IMR-90 (cell line): ENCODE measurements around the gene NFE2L2. TPM values are rescaled to one million over a fixed set of nuclear protein-coding genes. Genes with fewer than 3 reads are reported as not detected.

Experiments used
- ATAC-seq: fragments of 200-7000 bp; cut with Tn5 transposase; 2 replicates; pipeline ENCODE4 v1.9.1; 2020; ENCODE audit warnings: low read depth, mild to moderate bottlenecking, moderate library complexity
- BruUV-seq: library from RNA; stranded (reverse); fragments of 400-500 nt; replicated peaks from 2 replicates; lab custom pipeline; 2021; lab: Mats Ljungman, UMichigan
- CTCF ChIA-PET: fragments of 300-600 bp; formaldehyde crosslinking; extraction: SDS; loops from one replicate; lab custom pipeline; 2021; ENCODE audit warnings: antibody characterized with exemption; lab: Yijun Ruan, JAX
- POLR2A ChIA-PET: fragments of 300-600 bp; sonication (Branson Sonifier 250); formaldehyde crosslinking; loops from one replicate; lab custom pipeline; 2022; ENCODE audit warnings: antibody characterized with exemption; ENCODE audit not compliant: unreplicated experiment; lab: Charles Lee
- DNase-seq: peaks from one replicate; pipeline ENCODE4 v3.0.0; 2013
- H2AFZ ChIP-seq: replicated peaks from 2 replicates; pipeline ENCODE3; 2013; ENCODE audit warnings: low read length, mild to moderate bottlenecking; ENCODE audit not compliant: poor library complexity
- H2AK5ac ChIP-seq: 2 replicates; pipeline ENCODE4 v1.6.1; 2013; ENCODE audit warnings: low read depth, low read length, inconsistent platforms
- H2AK9ac ChIP-seq: replicated peaks from 2 replicates; pipeline ENCODE3; 2013; ENCODE audit warnings: mild to moderate bottlenecking, low read depth, low read length, moderate library complexity; ENCODE audit not compliant: poor library complexity
- H2BK120ac ChIP-seq: 2 replicates; pipeline ENCODE4 v1.6.1; 2013; ENCODE audit warnings: low read depth, low read length, inconsistent platforms
- H2BK15ac ChIP-seq: 3 replicates; pipeline ENCODE4 v1.6.1; 2013; ENCODE audit warnings: low read depth, low read length, inconsistent platforms
- H2BK20ac ChIP-seq: 2 replicates; pipeline ENCODE4 v1.6.1; 2013; ENCODE audit warnings: low read depth, mild to moderate bottlenecking, inconsistent platforms, low read length, moderate library complexity
- H2BK5ac ChIP-seq: 2 replicates; pipeline ENCODE4 v1.6.1; 2013; ENCODE audit warnings: mild to moderate bottlenecking, low read depth, low read length, inconsistent platforms; ENCODE audit not compliant: poor library complexity, severe bottlenecking
- H3K14ac ChIP-seq: replicated peaks from 2 replicates; pipeline ENCODE4 v1.6.1; 2013; ENCODE audit warnings: low read depth, low read length, inconsistent platforms
- H3K18ac ChIP-seq: 2 replicates; pipeline ENCODE4 v1.6.1; 2013; ENCODE audit warnings: low read depth, low read length, control low read depth
- H3K23ac ChIP-seq: 2 replicates; pipeline ENCODE4 v1.6.1; 2013; ENCODE audit warnings: low read depth, low read length, inconsistent platforms
- H3K27ac ChIP-seq: 2 replicates; pipeline ENCODE4 v1.5.1; 2013; ENCODE audit warnings: mild to moderate bottlenecking, control low read depth, low read length; ENCODE audit not compliant: insufficient read depth
- H3K27me3 ChIP-seq: 2 replicates; pipeline ENCODE4 v1.6.1; 2013; ENCODE audit warnings: low read length; ENCODE audit not compliant: control insufficient read depth, insufficient read depth
- H3K36me3 ChIP-seq: 2 replicates; pipeline ENCODE4 v1.6.1; 2013; ENCODE audit warnings: low read length, mixed read lengths; ENCODE audit not compliant: control insufficient read depth, insufficient read depth
- H3K4ac ChIP-seq: 2 replicates; pipeline ENCODE4 v1.6.1; 2013; ENCODE audit warnings: low read depth, low read length, inconsistent platforms
- H3K4me1 ChIP-seq: 2 replicates; pipeline ENCODE4 v1.6.1; 2013; ENCODE audit warnings: low read length, mixed read lengths; ENCODE audit not compliant: control insufficient read depth, insufficient read depth
- H3K4me2 ChIP-seq: 2 replicates; pipeline ENCODE4 v1.6.1; 2013; ENCODE audit warnings: low read depth, mild to moderate bottlenecking, control low read depth, low read length, moderate library complexity
- H3K4me3 ChIP-seq: 2 replicates; pipeline ENCODE4 v1.5.1; 2013; ENCODE audit warnings: low read depth, mild to moderate bottlenecking, control low read depth, low read length, moderate library complexity; ENCODE audit not compliant: insufficient read depth
- H3K56ac ChIP-seq: 2 replicates; pipeline ENCODE4 v1.6.1; 2013; ENCODE audit warnings: low read length, inconsistent platforms; ENCODE audit not compliant: insufficient read depth; ENCODE audit errors: extremely low read depth
- H3K79me1 ChIP-seq, 2 experiments: 2 replicates each; pipeline ENCODE4 v1.6.1; 2013; ENCODE audit warnings: low read length in 2 of 2, inconsistent platforms in 1 of 2, low read depth in 1 of 2
- H3K9ac ChIP-seq: 2 replicates; pipeline ENCODE4 v1.6.1; 2013; ENCODE audit warnings: low read depth, low read length, control low read depth
- H3K9me1 ChIP-seq: 2 replicates; pipeline ENCODE4 v1.6.1; 2013; ENCODE audit warnings: low read length, inconsistent platforms; ENCODE audit not compliant: insufficient read depth
- H3K9me3 ChIP-seq: 2 replicates; pipeline ENCODE4 v1.6.1; 2013; ENCODE audit warnings: low read length; ENCODE audit not compliant: control insufficient read depth, insufficient read depth
- H4K20me1 ChIP-seq: 2 replicates; pipeline ENCODE4 v1.6.1; 2013; ENCODE audit warnings: low read length, inconsistent platforms; ENCODE audit not compliant: insufficient read depth
- H4K5ac ChIP-seq: 2 replicates; pipeline ENCODE4 v1.6.1; 2013; ENCODE audit warnings: mild to moderate bottlenecking, low read depth, low read length, control low read depth
- H4K8ac ChIP-seq, 2 experiments: 2 replicates each; pipeline ENCODE4 v1.6.1; 2013; ENCODE audit warnings: low read depth in 2 of 2, low read length in 2 of 2, control low read depth in 1 of 2, inconsistent platforms in 1 of 2
- H4K91ac ChIP-seq: 2 replicates; pipeline ENCODE4 v1.6.1; 2013; ENCODE audit warnings: low read depth, low read length, inconsistent platforms; ENCODE audit not compliant: insufficient read depth
- CEBPB ChIP-seq: IDR thresholded peaks from 2 replicates; pipeline ENCODE4 v1.6.1; 2012; ENCODE audit warnings: low read depth, low read length, improper control_type of control experiment
- CHD1 ChIP-seq: IDR thresholded peaks from 2 replicates; pipeline ENCODE4 v1.6.1; 2012; ENCODE audit warnings: low read depth, low read length, improper control_type of control experiment
- MAFK ChIP-seq: IDR thresholded peaks from 2 replicates; pipeline ENCODE4 v1.6.1; 2012; ENCODE audit warnings: low read depth, low read length, improper control_type of control experiment
- POLR2A ChIP-seq: IDR thresholded peaks from 2 replicates; pipeline ENCODE4 v1.6.1; 2012; ENCODE audit warnings: mild to moderate bottlenecking, low read depth, low read length
- RAD21 ChIP-seq: IDR thresholded peaks from 2 replicates; pipeline ENCODE4 v1.6.1; 2012; ENCODE audit warnings: low read length, improper control_type of control experiment
- RCOR1 ChIP-seq: IDR thresholded peaks from 2 replicates; pipeline ENCODE4 v1.6.1; 2012; ENCODE audit warnings: mild to moderate bottlenecking, low read length, improper control_type of control experiment; ENCODE audit not compliant: insufficient replicate concordance
- SMC3 ChIP-seq: fragments of 150-350 bp; IDR thresholded peaks from 2 replicates; pipeline ENCODE4 v1.6.1; 2016; ENCODE audit warnings: low read depth, mild to moderate bottlenecking, antibody characterized with exemption, low read length, moderate library complexity
- WGBS, 2 experiments: methylation state at CpG; one replicate each; pipeline versions ENCODE4 v1.1.5 to v1.1.7; 2013; ENCODE audit warnings: missing lambda C conversion rate in 2 of 2; ENCODE audit not compliant: insufficient read length in 1 of 2; ENCODE audit errors: extremely low coverage in 2 of 2; 5-methylcytosine and 5-hydroxymethylcytosine counted together
- dilution Hi-C: fragments of 300-500 bp; cut with HindIII; formaldehyde crosslinking; loops from one replicate; pipeline ENCODE4 v1.14.3; 2018; ENCODE audit warnings: low sequenced_read_pairs; ENCODE audit not compliant: unreplicated experiment
- in situ Hi-C: fragments of 300-500 bp; cut with MboI; formaldehyde crosslinking; loops from 3 replicates; pipeline ENCODE4 v1.14.3; 2019; ENCODE audit warnings: low sequenced_read_pairs, inconsistent platforms, mixed read lengths
- intact Hi-C: fragments of 100-400 bp; cut with micrococcal nuclease; formaldehyde crosslinking; loops from 2 replicates; pipeline ENCODE4 v1.10.0; 2022
- polyA plus RNA-seq, 3 experiments: library from polyadenylated mRNA; depleted of rRNA; stranded (reverse); fragments of >200 nt; gene quantifications; 2 replicates each; pipeline ENCODE4 v1.2.3, GENCODE V29; 2012; ENCODE audit warnings: low replicate concordance in 1 of 3
- total RNA-seq: library from RNA; depleted of rRNA; stranded (reverse); fragments of >200 nt; gene quantifications from 2 replicates; pipeline ENCODE4 v1.2.3, GENCODE V29; 2012
- TF ChIP-seq, protein P1 (sequence below): fragments of 150-350 bp; IDR thresholded peaks from 2 replicates; pipeline ENCODE4 v1.6.1; 2017; ENCODE audit warnings: mild to moderate bottlenecking, antibody characterized with exemption, low read length, low read depth

Gene NFE2L2
- total and polyA plus RNA-seq, 2 of the 4 experiments (the other 2 are of a cell fraction), result 72.7 to 83.5 TPM

DNA sequence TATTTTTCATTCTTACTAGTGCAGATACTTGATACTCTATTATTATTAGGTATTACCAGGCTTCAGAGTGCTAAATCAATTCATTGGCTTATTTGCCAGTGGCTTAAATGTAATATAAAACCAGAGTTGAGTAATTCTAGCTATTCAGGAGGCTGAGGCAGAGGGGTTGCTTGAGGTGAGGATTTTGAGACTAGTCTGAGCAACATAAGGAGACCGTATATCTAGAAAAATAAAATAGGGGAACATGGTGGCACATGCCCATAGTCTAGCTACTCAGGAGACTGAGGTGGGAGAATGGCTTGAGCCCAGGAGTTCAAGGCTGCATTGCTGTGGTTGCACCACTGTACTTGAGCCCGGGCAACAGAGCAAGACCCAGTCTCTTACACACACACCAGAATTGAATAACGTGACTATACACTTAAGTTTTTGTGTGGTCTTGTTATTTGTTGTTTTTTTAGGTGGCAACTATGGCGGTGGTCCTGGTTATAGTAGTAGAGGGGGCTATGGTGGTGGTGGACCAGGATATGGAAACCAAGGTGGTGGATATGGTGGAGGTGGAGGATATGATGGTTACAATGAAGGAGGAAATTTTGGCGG, 47.2 kb downstream of the NFE2L2 start:
- no peaks in the 10 kb centered on the region; the same call in 1 of the 2 replicates for H3K9me1 ChIP-seq
- no peak overlapping the region for H2BK20ac ChIP-seq
- dilution Hi-C loops, result no loop called here
- H3K4me3 ChIP-seq, result no peak overlapping the region
- no peak overlapping the region for H2BK15ac ChIP-seq
- no peak overlapping the region for H3K4ac ChIP-seq
- H3K14ac ChIP-seq, result no peak overlapping the region
- WGBS, 2 experiments, result no CpG with 5 or more reads among the region's 5 CpGs
- in situ Hi-C loops, result no loop called here
- H3K4me2 ChIP-seq, result no peak overlapping the region
- H3K23ac ChIP-seq, result no peak overlapping the region
- H2BK5ac ChIP-seq, result no peak overlapping the region
- no peak overlapping the region for H4K91ac ChIP-seq
- H3K9me3 ChIP-seq, result no peaks in the 10 kb centered on the region
- H4K20me1 ChIP-seq, result peaks cover 66% of the 10 kb centered on the region
- H2AFZ ChIP-seq, result no peak overlapping the region
- no peak for DNase-seq
- BruUV-seq, result no TSS peak
- no peak overlapping the region for H3K18ac ChIP-seq
- H3K27me3 ChIP-seq, result no peaks in the 10 kb centered on the region
- H2AK5ac ChIP-seq, result no peak overlapping the region
- H3K56ac ChIP-seq, result no peak overlapping the region
- H2AK9ac ChIP-seq, result no peak overlapping the region
- CTCF ChIA-PET, result no interaction called here
- no peak overlapping the region for H3K9ac ChIP-seq
- no peak for ATAC-seq
- peaks cover 39% of the 10 kb centered on the region for H3K36me3 ChIP-seq
- no peak overlapping the region for H2BK120ac ChIP-seq
- H4K5ac ChIP-seq, result no peak overlapping the region
- no peak overlapping the region for H3K27ac ChIP-seq
- POLR2A ChIA-PET, result no interaction called here
- H3K4me1 ChIP-seq, result no peaks in the 10 kb centered on the region; the same call in 1 of the 2 replicates
- no peak for TF ChIP-seq CEBPB
- no peak for TF ChIP-seq RAD21
- TF ChIP-seq CHD1, result no peak
- TF ChIP-seq, protein P1, sequence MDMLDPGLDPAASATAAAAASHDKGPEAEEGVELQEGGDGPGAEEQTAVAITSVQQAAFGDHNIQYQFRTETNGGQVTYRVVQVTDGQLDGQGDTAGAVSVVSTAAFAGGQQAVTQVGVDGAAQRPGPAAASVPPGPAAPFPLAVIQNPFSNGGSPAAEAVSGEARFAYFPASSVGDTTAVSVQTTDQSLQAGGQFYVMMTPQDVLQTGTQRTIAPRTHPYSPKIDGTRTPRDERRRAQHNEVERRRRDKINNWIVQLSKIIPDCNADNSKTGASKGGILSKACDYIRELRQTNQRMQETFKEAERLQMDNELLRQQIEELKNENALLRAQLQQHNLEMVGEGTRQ, result no peak
- no peak for TF ChIP-seq SMC3
- TF ChIP-seq POLR2A, result no peak
- no peak for TF ChIP-seq MAFK
- TF ChIP-seq RCOR1, result no peak
- intact Hi-C loops, result no loop called here
- no peak overlapping the region for H4K8ac ChIP-seq
- H3K79me1 ChIP-seq, result peaks cover 16 to 27% of the 10 kb centered on the region in 2 experiments
